PC-9 (cell line): Measurements from ENCODE around the gene NADSYN1.

Experiments used
- CTCF ChIP-seq: fragments of 200-600 bp; sonication (generic); conservative IDR thresholded peaks from 2 replicates; pipeline ENCODE4 v1.6.1; 2017; ENCODE audit warnings: mixed run types, antibody characterized with exemption, mild to moderate bottlenecking, moderate library complexity
- EZH2 ChIP-seq: fragments of 200-600 bp; sonication (generic); IDR thresholded peaks from 2 replicates; pipeline ENCODE4 v1.8.0; 2017; ENCODE audit warnings: antibody characterized with exemption, low read depth

- TF ChIP-seq CTCF = no peak
- TF ChIP-seq EZH2 = no peak
These were observed 29.2 kb downstream of the NADSYN1 start for GRCh38 chr11:71482216-71482615.
